HepG2 (cell line): ENCODE measurements around the gene NUP58. TPM values are rescaled to one million over a fixed set of nuclear protein-coding genes. Genes with fewer than 3 reads are reported as not detected.

Experiments used
- ATAC-seq: fragments of 200-7000 bp; cut with Tn5 transposase; 3 replicates; pipeline ENCODE4 v1.9.1; 2020; ENCODE audit warnings: mild to moderate bottlenecking, moderate library complexity
- BruUV-seq: library from RNA; stranded (reverse); fragments of 400-500 nt; replicated peaks from 2 replicates; lab custom pipeline; 2021; lab: Mats Ljungman, UMichigan
- CTCF ChIA-PET: fragments of 300-600 bp; formaldehyde crosslinking; extraction: SDS; loops from one replicate; lab custom pipeline; 2021; ENCODE audit warnings: low total read pairs, inconsistent platforms, low intra/inter-chr PET ratio; lab: Yijun Ruan, JAX
- POLR2A ChIA-PET: fragments of 350-600 bp; sonication (Branson Sonifier 250); formaldehyde crosslinking; loops from one replicate; lab custom pipeline; 2020; ENCODE audit warnings: antibody characterized with exemption, inconsistent platforms; lab: Yijun Ruan, JAX
- DNase-seq: peaks from one replicate; pipeline ENCODE4 v3.0.0-alpha.2; 2015; ENCODE audit warnings: low spot score
- FAIRE-seq: peaks from 3 replicates; lab custom pipeline; 2011; peaks lifted over from hg19 to GRCh38; lab: Jason Lieb, UNC
- H2AFZ ChIP-seq: one replicate; pipeline ENCODE4 v1.6.1; 2011; ENCODE audit warnings: low read length, inconsistent platforms
- H3K27ac ChIP-seq: fragments of 300-600 bp; 3 replicates; pipeline ENCODE4 v1.8.0; 2011; ENCODE audit warnings: mixed run types, mild to moderate bottlenecking, mixed read lengths, low read length, inconsistent platforms; ENCODE audit not compliant: insufficient read depth; ENCODE audit errors: extremely low read length
- H3K27me3 ChIP-seq, 2 experiments: fragments of 200-600 bp in 1 of 2; 2 replicates in 1 of 2; 3 replicates in 1 of 2; pipeline versions ENCODE4 v1.6.0 to v1.8.0; 2011; ENCODE audit warnings: low read length in 2 of 2, mild to moderate bottlenecking in 2 of 2, moderate library complexity in 2 of 2, inconsistent platforms in 1 of 2; ENCODE audit not compliant: insufficient read depth in 2 of 2, control insufficient read depth in 1 of 2
- H3K36me3 ChIP-seq, 2 experiments: fragments of 200-600 bp in 1 of 2; replicated peaks in 1 of 2; 2 replicates in 1 of 2; 3 replicates in 1 of 2; pipeline versions ENCODE4 v1.5.1 to v1.8.0; 2011; ENCODE audit warnings: low read length in 2 of 2, inconsistent platforms in 1 of 2; ENCODE audit not compliant: insufficient read depth in 2 of 2, control insufficient read depth in 1 of 2
- H3K4me1 ChIP-seq: 2 replicates; pipeline ENCODE4 v1.5.1; 2012; ENCODE audit warnings: low read length, inconsistent platforms; ENCODE audit not compliant: insufficient read depth
- H3K4me2 ChIP-seq: 2 replicates; pipeline ENCODE4 v1.6.0; 2011; ENCODE audit warnings: low read depth, low read length, inconsistent platforms
- H3K4me3 ChIP-seq, 3 experiments: fragments of 200-600 bp in 1 of 3; sonication (generic), shearing (Covaris generic) in 1 of 3; replicated peaks in 1 of 3; 2 replicates each; pipeline ENCODE4 v1.5.1; 2011 to 2016; ENCODE audit warnings: low read length in 3 of 3, inconsistent platforms in 2 of 3, low read depth in 2 of 3, mild to moderate bottlenecking in 2 of 3, control low read depth in 1 of 3, mixed read lengths in 1 of 3; ENCODE audit not compliant: insufficient read depth in 1 of 3
- H3K79me2 ChIP-seq: one replicate; pipeline ENCODE4 v1.6.1; 2011; ENCODE audit warnings: low read length, inconsistent platforms; ENCODE audit not compliant: insufficient read depth
- H3K9ac ChIP-seq: 2 replicates; pipeline ENCODE4 v1.6.0; 2011; ENCODE audit warnings: mild to moderate bottlenecking, low read depth, low read length, inconsistent platforms; ENCODE audit not compliant: insufficient read depth
- H3K9me3 ChIP-seq: 2 replicates; pipeline ENCODE4 v1.5.1; 2012; ENCODE audit warnings: mild to moderate bottlenecking, low read length
- H4K20me1 ChIP-seq: 2 replicates; pipeline ENCODE4 v1.6.0; 2011; ENCODE audit warnings: inconsistent platforms, mild to moderate bottlenecking, low read length, moderate library complexity; ENCODE audit not compliant: insufficient read depth
- STAG1 ChIP-seq: sonication (generic); formaldehyde crosslinking; IDR thresholded peaks from 2 replicates; pipeline ENCODE4 v1.4.0; 2020; ENCODE audit warnings: missing genetic modification reagents
- WGBS: methylation state at CpG from one replicate; pipeline ENCODE4 v1.1.6; 2017; ENCODE audit warnings: low lambda C conversion rate; 5-methylcytosine and 5-hydroxymethylcytosine counted together
- in situ Hi-C: cut with HindIII; loops from 2 replicates; pipeline ENCODE4 v1.10.0; 2017; ENCODE audit warnings: low pct_unique_long_range_greater_than_20kb; ENCODE audit not compliant: extremely low pct_ligation_motif_present
- intact Hi-C: fragments of 100-400 bp; cut with micrococcal nuclease; formaldehyde crosslinking; loops from one replicate; pipeline ENCODE4 v1.10.0; 2022; ENCODE audit not compliant: unreplicated experiment
- polyA plus RNA-seq, 8 experiments: library from polyadenylated mRNA; depleted of rRNA in 3 of 8; stranded (reverse) in 7 of 8; unstranded in 1 of 8; fragments of >200 nt; fragmentation: Illumina TruSeq in 4 of 8; extraction: Trizol in 4 of 8; gene quantifications; 2 replicates each; pipeline versions ENCODE4 v1.2.1 to v1.2.3, GENCODE V29; 2011 to 2016; ENCODE audit warnings: low read depth in 4 of 8, missing spikeins in 1 of 8, mixed read lengths in 1 of 8; ENCODE audit not compliant: insufficient read depth in 1 of 8
- total RNA-seq, 5 experiments: library from RNA; depleted of rRNA; stranded (reverse); fragments of >200 nt; fragmentation: Illumina TruSeq; extraction: Trizol; gene quantifications; 2 replicates each; pipeline ENCODE4 v1.2.3, GENCODE V29; 2016; ENCODE audit warnings: low read depth in 1 of 5
- TF ChIP-seq, protein P1 (sequence below): sonication (generic); formaldehyde crosslinking; IDR thresholded peaks from 2 replicates; pipeline ENCODE4 v1.5.0; 2020; ENCODE audit warnings: mild to moderate bottlenecking, missing genetic modification reagents, moderate library complexity
- TF ChIP-seq, protein P2 (sequence below): sonication (generic); formaldehyde crosslinking; IDR thresholded peaks from 2 replicates; pipeline ENCODE4; 2020; ENCODE audit warnings: missing genetic modification reagents, mild to moderate bottlenecking, borderline replicate concordance

NUP58 gene
- total and polyA plus RNA-seq, 2 of the 13 experiments (the other 11 are each of a cell fraction or from before 2014, with no cell fraction given) = 45.4 to 46.5 TPM

DNA sequence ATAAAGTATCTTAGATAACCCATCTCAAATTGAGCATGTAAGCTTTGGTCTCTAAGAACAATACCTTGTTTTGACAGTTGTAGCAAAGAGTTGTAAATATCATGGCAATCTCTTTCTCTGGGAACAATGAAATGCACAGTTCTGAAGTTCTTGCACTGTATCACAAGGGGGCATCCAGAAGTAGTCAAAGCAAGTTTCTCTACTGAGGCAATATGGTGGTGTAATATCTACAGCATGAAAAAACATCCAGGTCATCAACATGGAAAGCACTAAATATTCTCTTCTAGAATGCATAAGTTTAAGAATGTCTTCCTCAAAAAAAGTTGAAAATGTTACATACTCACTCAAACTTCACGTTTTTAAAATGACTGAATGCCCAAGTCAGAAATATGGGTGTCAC is 33.7 kb upstream of the NUP58 start:
- H3K4me1 ChIP-seq = no peaks in the 10 kb centered on the region
- ChIA-PET CTCF (no interaction called here), POLR2A (no interaction called here)
- H3K9ac ChIP-seq = no peak overlapping the region
- no peak overlapping the region for H2AFZ ChIP-seq
- H4K20me1 ChIP-seq = no peaks in the 10 kb centered on the region
- TF ChIP-seq STAG1 = peak; percentile 24
- TF ChIP-seq, protein P1, sequence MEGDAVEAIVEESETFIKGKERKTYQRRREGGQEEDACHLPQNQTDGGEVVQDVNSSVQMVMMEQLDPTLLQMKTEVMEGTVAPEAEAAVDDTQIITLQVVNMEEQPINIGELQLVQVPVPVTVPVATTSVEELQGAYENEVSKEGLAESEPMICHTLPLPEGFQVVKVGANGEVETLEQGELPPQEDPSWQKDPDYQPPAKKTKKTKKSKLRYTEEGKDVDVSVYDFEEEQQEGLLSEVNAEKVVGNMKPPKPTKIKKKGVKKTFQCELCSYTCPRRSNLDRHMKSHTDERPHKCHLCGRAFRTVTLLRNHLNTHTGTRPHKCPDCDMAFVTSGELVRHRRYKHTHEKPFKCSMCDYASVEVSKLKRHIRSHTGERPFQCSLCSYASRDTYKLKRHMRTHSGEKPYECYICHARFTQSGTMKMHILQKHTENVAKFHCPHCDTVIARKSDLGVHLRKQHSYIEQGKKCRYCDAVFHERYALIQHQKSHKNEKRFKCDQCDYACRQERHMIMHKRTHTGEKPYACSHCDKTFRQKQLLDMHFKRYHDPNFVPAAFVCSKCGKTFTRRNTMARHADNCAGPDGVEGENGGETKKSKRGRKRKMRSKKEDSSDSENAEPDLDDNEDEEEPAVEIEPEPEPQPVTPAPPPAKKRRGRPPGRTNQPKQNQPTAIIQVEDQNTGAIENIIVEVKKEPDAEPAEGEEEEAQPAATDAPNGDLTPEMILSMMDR (CRISPR knock-in tag) = peak; percentile 19; the same call in 1 of the 2 replicates
- TF ChIP-seq, protein P2, sequence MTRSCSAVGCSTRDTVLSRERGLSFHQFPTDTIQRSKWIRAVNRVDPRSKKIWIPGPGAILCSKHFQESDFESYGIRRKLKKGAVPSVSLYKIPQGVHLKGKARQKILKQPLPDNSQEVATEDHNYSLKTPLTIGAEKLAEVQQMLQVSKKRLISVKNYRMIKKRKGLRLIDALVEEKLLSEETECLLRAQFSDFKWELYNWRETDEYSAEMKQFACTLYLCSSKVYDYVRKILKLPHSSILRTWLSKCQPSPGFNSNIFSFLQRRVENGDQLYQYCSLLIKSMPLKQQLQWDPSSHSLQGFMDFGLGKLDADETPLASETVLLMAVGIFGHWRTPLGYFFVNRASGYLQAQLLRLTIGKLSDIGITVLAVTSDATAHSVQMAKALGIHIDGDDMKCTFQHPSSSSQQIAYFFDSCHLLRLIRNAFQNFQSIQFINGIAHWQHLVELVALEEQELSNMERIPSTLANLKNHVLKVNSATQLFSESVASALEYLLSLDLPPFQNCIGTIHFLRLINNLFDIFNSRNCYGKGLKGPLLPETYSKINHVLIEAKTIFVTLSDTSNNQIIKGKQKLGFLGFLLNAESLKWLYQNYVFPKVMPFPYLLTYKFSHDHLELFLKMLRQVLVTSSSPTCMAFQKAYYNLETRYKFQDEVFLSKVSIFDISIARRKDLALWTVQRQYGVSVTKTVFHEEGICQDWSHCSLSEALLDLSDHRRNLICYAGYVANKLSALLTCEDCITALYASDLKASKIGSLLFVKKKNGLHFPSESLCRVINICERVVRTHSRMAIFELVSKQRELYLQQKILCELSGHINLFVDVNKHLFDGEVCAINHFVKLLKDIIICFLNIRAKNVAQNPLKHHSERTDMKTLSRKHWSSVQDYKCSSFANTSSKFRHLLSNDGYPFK = no peak
- no peaks in the 10 kb centered on the region for H3K27me3 ChIP-seq
- ATAC-seq (peak; percentile 70), FAIRE-seq (no peak), DNase-seq (no peak)
- in situ Hi-C loops = no loop called here
- H3K4me2 ChIP-seq = no peak overlapping the region
- 88% methylated on average over 1 of the region's 1 CpG for WGBS
- intact Hi-C loops = no loop called here
- no peak overlapping the region for H3K27ac ChIP-seq
- no peak overlapping the region for H3K4me3 ChIP-seq
- H3K9me3 ChIP-seq = no peaks in the 10 kb centered on the region
- H3K36me3 ChIP-seq = peaks cover 5 to 12% of the 10 kb centered on the region in 2 experiments; a peak in 3 of 5 replicates
- H3K79me2 ChIP-seq = no peaks in the 10 kb centered on the region
- no TSS peak for BruUV-seq
